ENCODE measurements around the gene STAU1. TPM values are rescaled to one million over a fixed set of nuclear protein-coding genes. Genes with fewer than 3 reads are reported as not detected.

STAU1 gene
- 46.2 and 67.7 TPM in 2 replicates for total RNA-seq

GRCh38 chr20:49187851-49188641 lies at the start of gene STAU1:
Gene STAU1, minus strand, starts transcription at chr20:49188334. Its CDS starts 22,133 bp downstream, at chr20:49166201.

GRCh38 chr20:49219091-49219923 lies 31.2 kb upstream of the STAU1 start, which contains the start of gene DDX27:
Gene DDX27, plus strand, starts transcription at chr20:49219416. Its CDS starts 33 bp downstream, at chr20:49219449.

Other genes with a start within 250 kb of the STAU1 start
- gene CSE1L, start 142.0 kb downstream of the STAU1 start, total RNA-seq: 123 and 150 TPM in 2 replicates
- 34.9 TPM in 2 replicates for gene DDX27, start 31.1 kb upstream of the STAU1 start, total RNA-seq
- 12.2 and 18.3 TPM in 2 replicates for gene ZNFX1, start 89.7 kb upstream of the STAU1 start, total RNA-seq

Measured in airway epithelial cell (primary cell).